Keratinocyte (primary cell): Measurements from ENCODE around the gene APOBR. TPM values are rescaled to one million over a fixed set of nuclear protein-coding genes. Genes with fewer than 3 reads are reported as not detected.

Source experiments
- DNase-seq: peaks from one replicate; pipeline ENCODE4 v3.0.0-alpha.2; 2011; ENCODE audit warnings: low read depth, missing footprints, low spot score
- FAIRE-seq: peaks from 2 replicates; lab custom pipeline; 2011; peaks lifted over from hg19 to GRCh38; lab: Jason Lieb, UNC
- H2AFZ ChIP-seq: 2 replicates; pipeline ENCODE4 v1.6.0; 2012; ENCODE audit warnings: low read length, control low read depth, inconsistent platforms; ENCODE audit not compliant: control insufficient read depth
- H3K27ac ChIP-seq: 2 replicates; pipeline ENCODE4 v1.5.1; 2011; ENCODE audit warnings: low read length; ENCODE audit not compliant: control insufficient read depth, insufficient read depth
- H3K27me3 ChIP-seq: 3 replicates; pipeline ENCODE4 v1.6.0; 2011; ENCODE audit warnings: low read length; ENCODE audit not compliant: control insufficient read depth, insufficient read depth; ENCODE audit errors: extremely low read depth
- H3K36me3 ChIP-seq, 2 experiments: 2 replicates in 1 of 2; 3 replicates in 1 of 2; pipeline ENCODE4 v1.5.1; 2011; ENCODE audit warnings: low read length in 2 of 2, mild to moderate bottlenecking in 1 of 2; ENCODE audit not compliant: control insufficient read depth in 2 of 2, insufficient read depth in 2 of 2; ENCODE audit errors: extremely low read depth in 1 of 2
- H3K4me1 ChIP-seq: 3 replicates; pipeline ENCODE4 v1.5.1; 2011; ENCODE audit warnings: low read length; ENCODE audit not compliant: control insufficient read depth, insufficient read depth; ENCODE audit errors: extremely low read depth
- H3K4me2 ChIP-seq: 3 replicates; pipeline ENCODE4 v1.6.0; 2011; ENCODE audit warnings: low read depth, low read length; ENCODE audit not compliant: control insufficient read depth, insufficient read depth; ENCODE audit errors: extremely low read depth
- H3K4me3 ChIP-seq, 3 experiments: fragments of 200-600 bp in 1 of 3; sonication (generic) in 1 of 3; 2 replicates in 2 of 3; 3 replicates in 1 of 3; pipeline ENCODE4 v1.5.1; 2011 to 2016; ENCODE audit warnings: low read length in 3 of 3, mild to moderate bottlenecking in 3 of 3, control low read depth in 2 of 3, inconsistent platforms in 1 of 3, low read depth in 1 of 3, mixed read lengths in 1 of 3, mixed run types in 1 of 3, moderate library complexity in 1 of 3; ENCODE audit not compliant: control insufficient read depth in 2 of 3, insufficient read depth in 2 of 3; ENCODE audit errors: extremely low read depth in 1 of 3
- H3K79me2 ChIP-seq: 2 replicates; pipeline ENCODE4 v1.6.0; 2012; ENCODE audit warnings: low read length; ENCODE audit not compliant: control insufficient read depth, insufficient read depth
- H3K9ac ChIP-seq: 3 replicates; pipeline ENCODE4 v1.6.0; 2011; ENCODE audit warnings: low read length; ENCODE audit not compliant: control insufficient read depth, insufficient read depth; ENCODE audit errors: extremely low read depth
- H3K9me1 ChIP-seq: 3 replicates; pipeline ENCODE4 v1.6.0; 2011; ENCODE audit warnings: low read length; ENCODE audit not compliant: control insufficient read depth, insufficient read depth; ENCODE audit errors: extremely low read depth
- H3K9me3 ChIP-seq: 2 replicates; pipeline ENCODE4 v1.5.1; 2012; ENCODE audit warnings: low read depth, low read length; ENCODE audit not compliant: control insufficient read depth
- H4K20me1 ChIP-seq: 3 replicates; pipeline ENCODE4 v1.6.0; 2011; ENCODE audit warnings: low read length; ENCODE audit not compliant: control insufficient read depth, insufficient read depth; ENCODE audit errors: extremely low read depth
- EZH2 ChIP-seq: IDR thresholded peaks from one replicate; pipeline ENCODE4 v1.6.1; 2012; ENCODE audit warnings: inconsistent platforms, mild to moderate bottlenecking, low read length, moderate library complexity
- dilution Hi-C: fragments of 300-500 bp; cut with MboI; formaldehyde crosslinking; loops from one replicate; pipeline ENCODE4 v1.7.0; 2020; ENCODE audit warnings: low sequenced_read_pairs; ENCODE audit not compliant: extremely low pct_ligation_motif_present
- polyA plus RNA-seq, 5 experiments: library from polyadenylated mRNA; depleted of rRNA in 3 of 5; stranded (reverse) in 3 of 5; stranded (forward) in 1 of 5; unstranded in 1 of 5; fragments of >200 nt; gene quantifications; 1 replicate in 1 of 5; 2 replicates in 3 of 5; 3 replicates in 1 of 5; pipeline versions ENCODE4 v1.2.1 to v1.2.3, GENCODE V29; 2011 to 2012; ENCODE audit warnings: missing spikeins in 2 of 5, low read depth in 1 of 5, low replicate concordance in 1 of 5
- TF ChIP-seq, protein P1 (sequence below), 3 experiments: IDR thresholded peaks in 1 of 3; conservative IDR thresholded peaks in 1 of 3; optimal IDR thresholded peaks in 1 of 3; 2 replicates in 2 of 3; 3 replicates in 1 of 3; pipeline versions ENCODE3 to v1.5.1; 2011; ENCODE audit warnings: low read length in 3 of 3, mild to moderate bottlenecking in 3 of 3, moderate library complexity in 2 of 3, control low read depth in 1 of 3, inconsistent platforms in 1 of 3; ENCODE audit not compliant: insufficient read depth in 2 of 3; ENCODE audit errors: extremely low read depth in 1 of 3

Gene APOBR
- polyA plus RNA-seq, 1 donor (not counting 4 experiments of a cell fraction or from before 2014, with no cell fraction given): 0.04 TPM

DNA sequence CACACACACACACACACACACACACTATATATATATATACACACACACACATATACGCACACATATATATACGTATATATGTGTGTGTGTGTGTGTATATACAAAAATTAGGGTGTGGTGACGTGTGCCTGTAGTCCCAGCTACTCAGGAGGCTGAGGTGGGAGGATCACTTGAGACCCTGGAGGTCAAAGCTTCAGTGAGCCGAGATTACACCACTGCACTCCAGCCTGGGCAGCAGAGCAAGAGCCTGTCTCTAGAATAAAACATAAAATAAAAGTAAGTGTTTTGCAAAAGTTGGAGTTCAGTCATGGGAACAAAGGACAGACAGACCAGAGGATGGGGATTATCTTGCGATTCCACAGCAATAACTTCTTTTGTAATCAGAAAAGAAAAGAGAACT, 33.5 kb downstream of the APOBR start:
- TF ChIP-seq EZH2: no peak
- TF ChIP-seq, protein P1, sequence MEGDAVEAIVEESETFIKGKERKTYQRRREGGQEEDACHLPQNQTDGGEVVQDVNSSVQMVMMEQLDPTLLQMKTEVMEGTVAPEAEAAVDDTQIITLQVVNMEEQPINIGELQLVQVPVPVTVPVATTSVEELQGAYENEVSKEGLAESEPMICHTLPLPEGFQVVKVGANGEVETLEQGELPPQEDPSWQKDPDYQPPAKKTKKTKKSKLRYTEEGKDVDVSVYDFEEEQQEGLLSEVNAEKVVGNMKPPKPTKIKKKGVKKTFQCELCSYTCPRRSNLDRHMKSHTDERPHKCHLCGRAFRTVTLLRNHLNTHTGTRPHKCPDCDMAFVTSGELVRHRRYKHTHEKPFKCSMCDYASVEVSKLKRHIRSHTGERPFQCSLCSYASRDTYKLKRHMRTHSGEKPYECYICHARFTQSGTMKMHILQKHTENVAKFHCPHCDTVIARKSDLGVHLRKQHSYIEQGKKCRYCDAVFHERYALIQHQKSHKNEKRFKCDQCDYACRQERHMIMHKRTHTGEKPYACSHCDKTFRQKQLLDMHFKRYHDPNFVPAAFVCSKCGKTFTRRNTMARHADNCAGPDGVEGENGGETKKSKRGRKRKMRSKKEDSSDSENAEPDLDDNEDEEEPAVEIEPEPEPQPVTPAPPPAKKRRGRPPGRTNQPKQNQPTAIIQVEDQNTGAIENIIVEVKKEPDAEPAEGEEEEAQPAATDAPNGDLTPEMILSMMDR (optimal IDR thresholded peaks at IDR 0.05 in 1 of 3, IDR thresholded peaks at IDR 0.05 in 1 of 3, conservative IDR thresholded peaks at IDR 0.05 in 1 of 3; ENCODE audit: extremely low read depth in 1 of 3, insufficient read depth in 2 of 3, low read length in 3 of 3): no peak
- H3K27ac ChIP-seq: no peak overlapping the region
- H3K4me1 ChIP-seq: no peaks in the 10 kb centered on the region
- H3K4me2 ChIP-seq: no peak overlapping the region
- dilution Hi-C loops: no loop called here
- no peak for FAIRE-seq
- no peak overlapping the region for H2AFZ ChIP-seq
- H3K36me3 ChIP-seq: no peaks in the 10 kb centered on the region
- DNase-seq: no peak
- H3K9ac ChIP-seq: no peak overlapping the region
- H3K9me3 ChIP-seq: no peaks in the 10 kb centered on the region
- H4K20me1 ChIP-seq: no peaks in the 10 kb centered on the region
- no peaks in the 10 kb centered on the region for H3K9me1 ChIP-seq
- no peak overlapping the region for H3K4me3 ChIP-seq
- H3K79me2 ChIP-seq: no peaks in the 10 kb centered on the region
- no peaks in the 10 kb centered on the region for H3K27me3 ChIP-seq

DNA sequence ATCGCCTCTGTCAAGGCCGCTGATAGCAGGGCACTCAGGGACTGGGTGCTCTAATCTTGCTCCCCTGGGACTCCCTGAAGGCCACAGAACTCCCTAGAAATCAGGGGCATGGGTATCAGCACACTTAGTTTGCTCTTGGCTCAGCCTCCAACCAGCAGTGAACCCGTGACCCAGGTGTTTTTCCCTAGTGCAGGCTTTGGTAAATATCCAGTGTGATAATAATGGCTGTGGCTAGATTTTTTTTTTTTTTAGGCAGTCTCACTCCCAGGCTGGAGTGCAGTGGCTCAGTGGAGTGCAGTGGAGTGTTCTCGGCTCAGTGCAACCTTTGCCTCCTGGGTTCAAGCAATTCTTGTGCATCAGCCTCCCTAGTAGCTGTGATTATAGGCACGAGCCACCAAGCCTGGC, 34.0 kb downstream of the APOBR start:
- no peak for DNase-seq
- H2AFZ ChIP-seq: no peak overlapping the region
- no peak overlapping the region for H3K4me3 ChIP-seq
- H3K79me2 ChIP-seq: no peaks in the 10 kb centered on the region
- H3K9me3 ChIP-seq: no peaks in the 10 kb centered on the region
- FAIRE-seq: no peak
- dilution Hi-C loops: no loop called here
- no peaks in the 10 kb centered on the region for H3K27me3 ChIP-seq
- no peaks in the 10 kb centered on the region for H4K20me1 ChIP-seq
- no peak for TF ChIP-seq EZH2
- TF ChIP-seq, protein P1 (optimal IDR thresholded peaks at IDR 0.05 in 1 of 3, IDR thresholded peaks at IDR 0.05 in 1 of 3, conservative IDR thresholded peaks at IDR 0.05 in 1 of 3; ENCODE audit: extremely low read depth in 1 of 3, insufficient read depth in 2 of 3, low read length in 3 of 3): no peak
- no peaks in the 10 kb centered on the region for H3K9me1 ChIP-seq
- no peak overlapping the region for H3K9ac ChIP-seq
- no peaks in the 10 kb centered on the region for H3K36me3 ChIP-seq
- no peak overlapping the region for H3K4me2 ChIP-seq
- H3K27ac ChIP-seq: no peak overlapping the region
- no peaks in the 10 kb centered on the region for H3K4me1 ChIP-seq
